ENCODE data around the gene DYNC1I2. TPM values are rescaled to one million over a fixed set of nuclear protein-coding genes. Genes with fewer than 3 reads are reported as not detected.

Gene DYNC1I2
- total and polyA plus RNA-seq, 2 of the 4 experiments (the other 2 are of a cell fraction) = 110 to 114 TPM

DNA sequence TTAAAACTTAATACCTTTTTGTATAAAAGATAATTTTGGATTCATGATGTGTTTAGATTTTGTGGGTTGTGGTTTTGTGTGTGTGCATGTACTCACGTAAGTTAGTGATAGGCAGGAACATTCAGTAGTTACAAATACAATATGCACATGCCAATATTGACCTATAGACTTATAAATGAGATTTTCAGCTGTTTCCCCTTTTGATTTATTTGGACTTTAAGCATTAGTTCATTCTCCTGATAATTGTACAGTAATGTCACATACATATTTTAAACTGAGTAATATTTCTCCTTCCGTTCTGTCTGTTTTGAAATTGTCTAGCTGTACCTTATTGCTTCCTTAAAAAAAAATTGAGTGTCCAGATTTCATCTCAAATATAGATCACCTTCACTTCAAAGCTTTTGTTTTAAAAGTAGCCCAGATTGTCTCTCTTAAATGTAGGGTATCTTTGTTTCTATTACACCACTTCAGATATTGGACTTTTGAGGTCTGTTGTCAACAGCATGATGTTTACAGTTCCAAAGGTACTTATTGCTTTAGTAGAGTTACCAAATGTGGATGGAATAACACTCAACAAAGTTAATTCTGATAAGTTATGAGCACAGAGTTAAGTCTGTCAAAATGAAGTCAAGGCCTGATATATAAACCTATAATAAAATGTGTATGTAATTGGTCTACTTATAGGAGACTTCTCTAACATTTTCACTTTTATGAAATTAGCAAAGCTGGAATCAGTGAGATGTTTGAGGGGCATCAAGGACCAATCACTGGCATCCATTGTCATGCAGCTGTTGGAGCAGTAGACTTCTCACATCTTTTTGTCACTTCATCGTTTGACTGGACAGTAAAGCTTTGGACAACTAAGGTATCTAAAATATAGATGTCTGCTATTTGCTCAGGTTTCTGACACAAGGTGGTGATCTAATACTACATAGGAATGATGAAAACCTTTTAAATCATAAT, 42.0 kb downstream of the DYNC1I2 start:
- no CpG with 5 or more reads among the region's 3 CpGs for WGBS, 2 experiments (ENCODE audit: extremely low coverage in 2 of 2, insufficient read length in 1 of 2)
- H3K9me3 ChIP-seq (ENCODE audit: control insufficient read depth, insufficient read depth, low read length) = no peaks in the 10 kb centered on the region
- intact Hi-C loops (cut with micrococcal nuclease) = no loop called here
- dilution Hi-C loops (cut with HindIII; ENCODE audit: low sequenced_read_pairs, unreplicated experiment) = no loop called here
- CTCF ChIA-PET = no interaction called here
- POLR2A ChIA-PET (ENCODE audit: unreplicated experiment) = no interaction called here
- no peak overlapping the region for H2BK20ac ChIP-seq (ENCODE audit: low read depth, low read length)
- no peak overlapping the region for H3K4me2 ChIP-seq (ENCODE audit: low read depth, low read length)
- H3K9me1 ChIP-seq (ENCODE audit: insufficient read depth, low read length) = peaks cover 2% of the 10 kb centered on the region; the same call in 1 of the 2 replicates
- no peak overlapping the region for H2AFZ ChIP-seq (replicated peaks; ENCODE audit: low read length, poor library complexity)
- BruUV-seq (replicated peaks) = no TSS peak
- H3K27me3 ChIP-seq (ENCODE audit: control insufficient read depth, insufficient read depth, low read length) = no peaks in the 10 kb centered on the region
- no peak overlapping the region for H3K27ac ChIP-seq (ENCODE audit: insufficient read depth, low read length)
- no peak for DNase-seq
- no peak overlapping the region for H2AK5ac ChIP-seq (ENCODE audit: low read depth, low read length)
- in situ Hi-C loops (cut with MboI; ENCODE audit: low sequenced_read_pairs) = no loop called here
- no peak overlapping the region for H4K8ac ChIP-seq (ENCODE audit: low read depth in 2 of 2, low read length in 2 of 2)
- no peak overlapping the region for H3K14ac ChIP-seq (replicated peaks; ENCODE audit: low read depth, low read length)
- H3K36me3 ChIP-seq (ENCODE audit: control insufficient read depth, insufficient read depth, low read length) = peaks cover 27% of the 10 kb centered on the region
- no peak overlapping the region for H4K5ac ChIP-seq (ENCODE audit: low read depth, low read length)
- H3K4ac ChIP-seq (ENCODE audit: low read depth, low read length) = no peak overlapping the region
- H2BK5ac ChIP-seq (ENCODE audit: low read depth, low read length, poor library complexity, severe bottlenecking) = no peak overlapping the region
- no peak overlapping the region for H2BK120ac ChIP-seq (ENCODE audit: low read depth, low read length)
- peaks cover 4% of the 10 kb centered on the region; the same call in 1 of the 2 replicates for H3K4me1 ChIP-seq (ENCODE audit: control insufficient read depth, insufficient read depth, low read length)
- no peak overlapping the region for H3K23ac ChIP-seq (ENCODE audit: low read depth, low read length)
- no peak for ATAC-seq (ENCODE audit: low read depth)
- no peak overlapping the region for H3K18ac ChIP-seq (ENCODE audit: low read depth, low read length)
- no peak overlapping the region for H2BK15ac ChIP-seq (ENCODE audit: low read depth, low read length)
- no peak overlapping the region for H3K9ac ChIP-seq (ENCODE audit: low read depth, low read length)
- no peak overlapping the region for H3K56ac ChIP-seq (ENCODE audit: extremely low read depth, insufficient read depth, low read length)
- peaks cover 14 to 17% of the 10 kb centered on the region in 2 experiments for H3K79me1 ChIP-seq (ENCODE audit: low read depth in 1 of 2, low read length in 2 of 2)
- no peak overlapping the region for H3K4me3 ChIP-seq (ENCODE audit: insufficient read depth, low read depth, low read length)
- no peak overlapping the region for H4K91ac ChIP-seq (ENCODE audit: insufficient read depth, low read depth, low read length)
- no peak overlapping the region for H2AK9ac ChIP-seq (replicated peaks; ENCODE audit: low read depth, low read length, poor library complexity)
- peaks cover 1% of the 10 kb centered on the region; the same call in 1 of the 2 replicates for H4K20me1 ChIP-seq (ENCODE audit: insufficient read depth, low read length)
- TF ChIP-seq CEBPB (IDR thresholded peaks at IDR 0.05; ENCODE audit: low read depth, low read length) (no peak), MXI1 (IDR thresholded peaks at IDR 0.05; ENCODE audit: borderline replicate concordance, low read depth, low read length) (no peak), BHLHE40 (IDR thresholded peaks at IDR 0.05; ENCODE audit: low read depth, low read length) (no peak), MAZ (IDR thresholded peaks at IDR 0.05; ENCODE audit: borderline replicate concordance, low read depth, low read length) (no peak), POLR2A (IDR thresholded peaks at IDR 0.05; ENCODE audit: low read depth, low read length) (no peak), CHD1 (IDR thresholded peaks at IDR 0.05; ENCODE audit: low read depth, low read length) (no peak), SMC3 (IDR thresholded peaks at IDR 0.05; ENCODE audit: low read depth, low read length) (no peak), RAD21 (IDR thresholded peaks at IDR 0.05; ENCODE audit: low read length) (no peak), RFX5 (IDR thresholded peaks at IDR 0.05; ENCODE audit: low read depth, low read length) (no peak), NFE2L2 (IDR thresholded peaks at IDR 0.05; ENCODE audit: low read depth, low read length) (no peak), MAFK (IDR thresholded peaks at IDR 0.05; ENCODE audit: low read depth, low read length) (no peak)
- TF ChIP-seq, protein P1, sequence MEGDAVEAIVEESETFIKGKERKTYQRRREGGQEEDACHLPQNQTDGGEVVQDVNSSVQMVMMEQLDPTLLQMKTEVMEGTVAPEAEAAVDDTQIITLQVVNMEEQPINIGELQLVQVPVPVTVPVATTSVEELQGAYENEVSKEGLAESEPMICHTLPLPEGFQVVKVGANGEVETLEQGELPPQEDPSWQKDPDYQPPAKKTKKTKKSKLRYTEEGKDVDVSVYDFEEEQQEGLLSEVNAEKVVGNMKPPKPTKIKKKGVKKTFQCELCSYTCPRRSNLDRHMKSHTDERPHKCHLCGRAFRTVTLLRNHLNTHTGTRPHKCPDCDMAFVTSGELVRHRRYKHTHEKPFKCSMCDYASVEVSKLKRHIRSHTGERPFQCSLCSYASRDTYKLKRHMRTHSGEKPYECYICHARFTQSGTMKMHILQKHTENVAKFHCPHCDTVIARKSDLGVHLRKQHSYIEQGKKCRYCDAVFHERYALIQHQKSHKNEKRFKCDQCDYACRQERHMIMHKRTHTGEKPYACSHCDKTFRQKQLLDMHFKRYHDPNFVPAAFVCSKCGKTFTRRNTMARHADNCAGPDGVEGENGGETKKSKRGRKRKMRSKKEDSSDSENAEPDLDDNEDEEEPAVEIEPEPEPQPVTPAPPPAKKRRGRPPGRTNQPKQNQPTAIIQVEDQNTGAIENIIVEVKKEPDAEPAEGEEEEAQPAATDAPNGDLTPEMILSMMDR (conservative IDR thresholded peaks at IDR 0.05; ENCODE audit: low read depth, low read length) = no peak
- TF ChIP-seq, protein P2, sequence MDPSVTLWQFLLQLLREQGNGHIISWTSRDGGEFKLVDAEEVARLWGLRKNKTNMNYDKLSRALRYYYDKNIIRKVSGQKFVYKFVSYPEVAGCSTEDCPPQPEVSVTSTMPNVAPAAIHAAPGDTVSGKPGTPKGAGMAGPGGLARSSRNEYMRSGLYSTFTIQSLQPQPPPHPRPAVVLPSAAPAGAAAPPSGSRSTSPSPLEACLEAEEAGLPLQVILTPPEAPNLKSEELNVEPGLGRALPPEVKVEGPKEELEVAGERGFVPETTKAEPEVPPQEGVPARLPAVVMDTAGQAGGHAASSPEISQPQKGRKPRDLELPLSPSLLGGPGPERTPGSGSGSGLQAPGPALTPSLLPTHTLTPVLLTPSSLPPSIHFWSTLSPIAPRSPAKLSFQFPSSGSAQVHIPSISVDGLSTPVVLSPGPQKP (IDR thresholded peaks at IDR 0.05; ENCODE audit: borderline replicate concordance, low read depth, low read length) = no peak
- TF ChIP-seq, protein P3, sequence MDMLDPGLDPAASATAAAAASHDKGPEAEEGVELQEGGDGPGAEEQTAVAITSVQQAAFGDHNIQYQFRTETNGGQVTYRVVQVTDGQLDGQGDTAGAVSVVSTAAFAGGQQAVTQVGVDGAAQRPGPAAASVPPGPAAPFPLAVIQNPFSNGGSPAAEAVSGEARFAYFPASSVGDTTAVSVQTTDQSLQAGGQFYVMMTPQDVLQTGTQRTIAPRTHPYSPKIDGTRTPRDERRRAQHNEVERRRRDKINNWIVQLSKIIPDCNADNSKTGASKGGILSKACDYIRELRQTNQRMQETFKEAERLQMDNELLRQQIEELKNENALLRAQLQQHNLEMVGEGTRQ (IDR thresholded peaks at IDR 0.05; ENCODE audit: low read depth, low read length) = no peak
